ENCODE data around the gene SKOR2.

Gene SKOR2

GRCh38 chr18:47250391-47251046 is 941 bp downstream of the SKOR2 start:
- Histone ChIP-seq H3K4me1 (ENCODE audit: control insufficient read depth, insufficient read depth, low read length) (no peaks in the 10 kb centered on the region), H3K27me3 (ENCODE audit: control insufficient read depth, insufficient read depth, low read length) (peaks cover 76% of the 10 kb centered on the region), H3K9me3 (ENCODE audit: control insufficient read depth, low read length) (no peaks in the 10 kb centered on the region), H3K36me3 (ENCODE audit: control insufficient read depth, insufficient read depth, low read length) (no peaks in the 10 kb centered on the region), H3K4me3 (ENCODE audit: low read length) (no peak overlapping the region), H3K9ac (ENCODE audit: low read length) (no peak overlapping the region)

GRCh38 chr18:47249314-47249981 is 2.0 kb downstream of the SKOR2 start:
- Histone ChIP-seq H3K27me3 (ENCODE audit: control insufficient read depth, insufficient read depth, low read length) (peaks cover 73% of the 10 kb centered on the region), H3K4me1 (ENCODE audit: control insufficient read depth, insufficient read depth, low read length) (no peaks in the 10 kb centered on the region), H3K9me3 (ENCODE audit: control insufficient read depth, low read length) (no peaks in the 10 kb centered on the region), H3K36me3 (ENCODE audit: control insufficient read depth, insufficient read depth, low read length) (no peaks in the 10 kb centered on the region), H3K9ac (ENCODE audit: low read length) (no peak overlapping the region), H3K4me3 (ENCODE audit: low read length) (no peak overlapping the region)

- H3K27me3 ChIP-seq (ENCODE audit: control insufficient read depth, insufficient read depth, low read length), result peaks cover 67% of the 10 kb centered on the region
- H3K4me1 ChIP-seq (ENCODE audit: control insufficient read depth, insufficient read depth, low read length), result no peaks in the 10 kb centered on the region
- H3K4me3 ChIP-seq (ENCODE audit: low read length), result no peak overlapping the region
Observed at GRCh38 chr18:47248604-47249313, 2.7 kb downstream of the SKOR2 start.

GRCh38 chr18:47248115-47248603 is 3.3 kb downstream of the SKOR2 start:
- Histone ChIP-seq H3K9ac (ENCODE audit: low read length) (no peak overlapping the region), H3K4me3 (ENCODE audit: low read length) (no peak overlapping the region), H3K9me3 (ENCODE audit: control insufficient read depth, low read length) (no peaks in the 10 kb centered on the region), H3K36me3 (ENCODE audit: control insufficient read depth, insufficient read depth, low read length) (no peaks in the 10 kb centered on the region), H3K4me1 (ENCODE audit: control insufficient read depth, insufficient read depth, low read length) (no peaks in the 10 kb centered on the region), H3K27me3 (ENCODE audit: control insufficient read depth, insufficient read depth, low read length) (peaks cover 65% of the 10 kb centered on the region)

More at GRCh38 chr18:47248604-47249313, 2.7 kb downstream of the SKOR2 start:
- H3K9me3 ChIP-seq (ENCODE audit: control insufficient read depth, low read length), result no peaks in the 10 kb centered on the region
- no peak overlapping the region for H3K9ac ChIP-seq (ENCODE audit: low read length)
- H3K36me3 ChIP-seq (ENCODE audit: control insufficient read depth, insufficient read depth, low read length), result no peaks in the 10 kb centered on the region

- H3K4me1 ChIP-seq (ENCODE audit: control insufficient read depth, insufficient read depth, low read length), result no peaks in the 10 kb centered on the region
- no peak overlapping the region for H3K9ac ChIP-seq (ENCODE audit: low read length)
- peaks cover 64% of the 10 kb centered on the region for H3K27me3 ChIP-seq (ENCODE audit: control insufficient read depth, insufficient read depth, low read length)
- no peaks in the 10 kb centered on the region for H3K36me3 ChIP-seq (ENCODE audit: control insufficient read depth, insufficient read depth, low read length)
- no peaks in the 10 kb centered on the region for H3K9me3 ChIP-seq (ENCODE audit: control insufficient read depth, low read length)
- no peak overlapping the region for H3K4me3 ChIP-seq (ENCODE audit: low read length)
Observed at GRCh38 chr18:47247416-47248114, 3.9 kb downstream of the SKOR2 start.

GRCh38 chr18:47247036-47247415 is 4.4 kb downstream of the SKOR2 start:
- H3K9me3 ChIP-seq (ENCODE audit: control insufficient read depth, low read length), result no peaks in the 10 kb centered on the region
- no peaks in the 10 kb centered on the region for H3K36me3 ChIP-seq (ENCODE audit: control insufficient read depth, insufficient read depth, low read length)
- H3K4me1 ChIP-seq (ENCODE audit: control insufficient read depth, insufficient read depth, low read length), result no peaks in the 10 kb centered on the region
- H3K4me3 ChIP-seq (ENCODE audit: low read length), result no peak overlapping the region
- H3K27me3 ChIP-seq (ENCODE audit: control insufficient read depth, insufficient read depth, low read length), result peaks cover 58% of the 10 kb centered on the region
- H3K9ac ChIP-seq (ENCODE audit: low read length), result no peak overlapping the region

GRCh38 chr18:47246027-47246971 is 5.2 kb downstream of the SKOR2 start:
- no peak overlapping the region for H3K4me3 ChIP-seq (ENCODE audit: low read length)
- H3K4me1 ChIP-seq (ENCODE audit: control insufficient read depth, insufficient read depth, low read length), result no peaks in the 10 kb centered on the region
- peaks cover 51% of the 10 kb centered on the region for H3K27me3 ChIP-seq (ENCODE audit: control insufficient read depth, insufficient read depth, low read length)
- no peak overlapping the region for H3K9ac ChIP-seq (ENCODE audit: low read length)
- H3K36me3 ChIP-seq (ENCODE audit: control insufficient read depth, insufficient read depth, low read length), result no peaks in the 10 kb centered on the region
- H3K9me3 ChIP-seq (ENCODE audit: control insufficient read depth, low read length), result no peaks in the 10 kb centered on the region

- no peak overlapping the region for H3K9ac ChIP-seq (ENCODE audit: low read length)
- no peaks in the 10 kb centered on the region for H3K9me3 ChIP-seq (ENCODE audit: control insufficient read depth, low read length)
- H3K36me3 ChIP-seq (ENCODE audit: control insufficient read depth, insufficient read depth, low read length), result no peaks in the 10 kb centered on the region
- no peak overlapping the region for H3K4me3 ChIP-seq (ENCODE audit: low read length)
- no peaks in the 10 kb centered on the region for H3K4me1 ChIP-seq (ENCODE audit: control insufficient read depth, insufficient read depth, low read length)
- H3K27me3 ChIP-seq (ENCODE audit: control insufficient read depth, insufficient read depth, low read length), result peaks cover 30% of the 10 kb centered on the region
Observed at GRCh38 chr18:47244086-47244485, 7.4 kb downstream of the SKOR2 start.

GRCh38 chr18:47235096-47235495 is 16.4 kb downstream of the SKOR2 start:
- no peaks in the 10 kb centered on the region for H3K4me1 ChIP-seq (ENCODE audit: control insufficient read depth, insufficient read depth, low read length)
- no peaks in the 10 kb centered on the region for H3K27me3 ChIP-seq (ENCODE audit: control insufficient read depth, insufficient read depth, low read length)
- no peak overlapping the region for H3K9ac ChIP-seq (ENCODE audit: low read length)
- no peaks in the 10 kb centered on the region for H3K9me3 ChIP-seq (ENCODE audit: control insufficient read depth, low read length)
- no peak overlapping the region for H3K4me3 ChIP-seq (ENCODE audit: low read length)
- H3K36me3 ChIP-seq (ENCODE audit: control insufficient read depth, insufficient read depth, low read length), result no peaks in the 10 kb centered on the region

GRCh38 chr18:47226660-47227059 is 24.8 kb downstream of the SKOR2 start:
- Histone ChIP-seq H3K9me3 (ENCODE audit: control insufficient read depth, low read length) (no peaks in the 10 kb centered on the region), H3K36me3 (ENCODE audit: control insufficient read depth, insufficient read depth, low read length) (no peaks in the 10 kb centered on the region), H3K27me3 (ENCODE audit: control insufficient read depth, insufficient read depth, low read length) (no peaks in the 10 kb centered on the region), H3K4me1 (ENCODE audit: control insufficient read depth, insufficient read depth, low read length) (no peaks in the 10 kb centered on the region), H3K4me3 (ENCODE audit: low read length) (no peak overlapping the region), H3K9ac (ENCODE audit: low read length) (no peak overlapping the region)

- Histone ChIP-seq H3K4me1 (ENCODE audit: control insufficient read depth, insufficient read depth, low read length) (no peaks in the 10 kb centered on the region), H3K9ac (ENCODE audit: low read length) (no peak overlapping the region), H3K27me3 (ENCODE audit: control insufficient read depth, insufficient read depth, low read length) (peaks cover 3% of the 10 kb centered on the region), H3K4me3 (ENCODE audit: low read length) (no peak overlapping the region), H3K9me3 (ENCODE audit: control insufficient read depth, low read length) (no peaks in the 10 kb centered on the region), H3K36me3 (ENCODE audit: control insufficient read depth, insufficient read depth, low read length) (no peaks in the 10 kb centered on the region)
Observed at GRCh38 chr18:47215554-47216138, 35.8 kb downstream of the SKOR2 start.

Measured in mucosa of stomach (tissue), 1 donor.